Activated T-cell treated with anti-CD3 and anti-CD28 coated beads, Interleukin-2, amount 50 U/mL, for 4 hours (primary cell): ENCODE data around the gene CHRDL2. TPM values are rescaled to one million over a fixed set of nuclear protein-coding genes. Genes with fewer than 3 reads are reported as not detected.

ENCODE experiments used
- ATAC-seq, 2 donors: fragments of 200-7000 bp; cut with Tn5 transposase; one replicate each; pipeline ENCODE4 v1.10.0; 2021
- DNase-seq: peaks from one replicate; pipeline ENCODE4 v3.0.0-alpha.2; 2020
- H3K27me3 Mint-ChIP-seq: one replicate; pipeline ENCODE4 v1.8.0; 2021; ENCODE audit warnings: low read depth, mixed read lengths
- H3K36me3 Mint-ChIP-seq: one replicate; pipeline ENCODE4 v1.8.0; 2022; ENCODE audit warnings: mixed read lengths; ENCODE audit not compliant: insufficient read depth
- H3K4me1 Mint-ChIP-seq: one replicate; pipeline ENCODE4 v1.8.0; 2021; ENCODE audit warnings: low read depth, mixed read lengths
- H3K4me3 Mint-ChIP-seq: one replicate; pipeline ENCODE4 v1.8.0; 2021; ENCODE audit warnings: mild to moderate bottlenecking, moderate library complexity, mixed read lengths
- H3K9me3 Mint-ChIP-seq: one replicate; pipeline ENCODE4 v1.8.0; 2021; ENCODE audit warnings: mixed read lengths
- total RNA-seq, 3 donors: library from RNA; stranded (reverse); gene quantifications; one replicate each; pipeline ENCODE4 v1.2.1, GENCODE V29; 2021

CHRDL2 gene
- total RNA-seq, 3 donors from 2014 or later, result not detected

DNA sequence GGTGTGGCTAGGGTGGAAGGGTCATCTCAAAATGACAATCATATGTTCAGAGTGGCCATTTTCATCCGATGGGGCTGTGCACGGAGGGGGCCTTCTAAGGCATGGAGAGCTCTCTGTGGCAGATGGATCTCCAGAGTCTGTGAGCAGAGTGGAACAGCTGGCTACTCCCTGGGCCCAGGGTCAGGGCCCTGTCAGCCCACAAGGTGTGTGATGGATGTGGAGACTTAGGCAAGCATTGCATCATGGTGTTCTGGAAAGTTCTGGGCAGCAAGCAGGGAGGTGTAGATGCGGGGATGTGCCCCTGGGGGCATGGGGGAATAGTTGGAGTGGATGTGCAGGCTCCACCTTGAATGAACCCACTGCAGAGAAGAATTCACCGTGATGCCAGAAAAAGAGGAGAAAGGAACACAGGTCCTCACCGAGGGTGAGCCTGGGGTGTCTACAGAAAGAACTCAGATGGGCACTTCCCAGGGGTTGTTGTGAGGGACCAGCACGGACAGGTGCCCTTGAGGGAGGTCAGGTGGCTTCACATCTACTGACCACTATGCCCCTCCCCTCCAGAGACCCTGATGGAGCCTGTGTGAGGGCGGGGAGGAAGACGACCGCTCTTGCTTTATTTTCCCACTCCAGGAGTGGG, 51.1 kb downstream of the CHRDL2 start:
- Mint-ChIP-seq H3K36me3 (no peaks in the 10 kb centered on the region), H3K4me3 (no peak overlapping the region), H3K4me1 (peaks cover 3% of the 10 kb centered on the region), H3K9me3 (no peaks in the 10 kb centered on the region), H3K27me3 (peaks cover 33% of the 10 kb centered on the region)
- no peak for ATAC-seq
- DNase-seq, result no peak

- ATAC-seq (no peak), DNase-seq (no peak)
- peaks cover 33% of the 10 kb centered on the region for H3K27me3 Mint-ChIP-seq
- H3K36me3 Mint-ChIP-seq, result no peaks in the 10 kb centered on the region
- H3K4me1 Mint-ChIP-seq, result peaks cover 3% of the 10 kb centered on the region
- H3K9me3 Mint-ChIP-seq, result no peaks in the 10 kb centered on the region
- no peak overlapping the region for H3K4me3 Mint-ChIP-seq
Measured at GRCh38 chr11:74679513-74679865, 51.7 kb downstream of the CHRDL2 start.

DNA sequence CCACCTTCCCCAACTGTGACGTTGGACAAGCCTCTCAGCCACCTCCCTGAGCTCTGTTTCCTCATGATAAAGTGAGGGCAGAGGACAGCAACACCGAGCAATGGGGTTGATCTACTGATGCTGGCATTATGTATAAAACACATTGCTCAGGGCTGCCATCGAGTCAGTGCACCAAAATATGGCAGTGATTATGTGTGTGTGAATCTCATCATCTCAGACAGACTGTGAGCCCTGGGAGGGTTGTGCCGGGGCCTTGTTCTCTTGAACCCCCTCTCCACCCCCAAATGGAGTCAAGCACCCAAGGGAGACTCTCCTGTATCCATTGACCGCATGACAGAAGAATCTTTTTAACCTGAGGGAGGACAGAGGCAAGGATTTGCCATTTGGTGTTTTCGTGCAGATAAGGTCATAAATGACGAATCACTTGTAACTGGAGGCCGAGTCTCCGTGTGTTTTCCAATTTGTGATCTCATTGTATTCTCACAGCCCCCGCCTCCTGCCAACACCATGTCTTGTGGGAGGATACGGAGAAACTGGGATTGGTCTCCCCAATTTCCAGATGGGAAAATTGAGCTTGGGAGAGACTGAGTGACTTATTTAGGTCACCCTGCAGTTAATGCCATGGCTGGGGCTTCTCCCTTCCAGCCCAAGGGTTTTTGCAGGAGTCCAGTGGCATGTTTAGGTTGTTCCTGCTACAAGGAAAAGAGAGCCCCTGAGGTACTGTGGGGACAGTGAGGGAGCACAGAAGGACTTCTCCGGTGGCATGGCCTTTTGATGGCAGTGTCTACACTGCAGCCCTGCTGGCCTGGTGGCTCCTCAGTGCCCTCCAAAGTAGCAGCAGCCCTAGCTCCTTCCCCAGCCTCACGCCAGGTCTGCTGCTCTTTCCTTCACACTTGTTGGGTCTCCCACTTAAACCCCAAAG, 52.4 kb downstream of the CHRDL2 start:
- Mint-ChIP-seq H3K27me3 (peaks cover 27% of the 10 kb centered on the region), H3K36me3 (no peaks in the 10 kb centered on the region), H3K4me1 (peaks cover 3% of the 10 kb centered on the region), H3K4me3 (no peak overlapping the region), H3K9me3 (no peaks in the 10 kb centered on the region)
- no peak for ATAC-seq
- no peak for DNase-seq

DNA sequence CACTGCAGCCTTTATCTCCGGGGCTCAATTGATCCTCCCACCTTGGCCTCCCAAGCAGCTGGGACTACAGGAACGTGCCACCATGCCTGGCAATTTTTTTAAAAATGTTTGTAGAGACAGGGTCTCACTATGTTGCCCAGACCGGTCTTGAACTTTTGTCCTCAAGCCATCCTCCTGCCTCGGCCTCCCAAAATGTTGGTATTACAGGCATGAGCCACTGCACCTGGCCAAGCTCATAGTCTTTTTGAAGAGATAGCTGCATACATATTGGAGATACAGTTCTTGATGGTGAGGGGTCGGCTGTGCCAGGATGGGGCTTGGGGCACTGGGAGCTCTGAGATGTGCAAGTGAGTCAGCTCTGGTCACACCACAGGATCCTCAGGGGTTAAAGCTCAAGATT, 53.2 kb downstream of the CHRDL2 start:
- DNase-seq (no peak), ATAC-seq (no peak)
- no peaks in the 10 kb centered on the region for H3K9me3 Mint-ChIP-seq
- peaks cover 24% of the 10 kb centered on the region for H3K27me3 Mint-ChIP-seq
- H3K4me1 Mint-ChIP-seq, result peaks cover 2% of the 10 kb centered on the region
- no peak overlapping the region for H3K4me3 Mint-ChIP-seq
- no peaks in the 10 kb centered on the region for H3K36me3 Mint-ChIP-seq

GRCh38 chr11:74677131-74677530, 54.1 kb downstream of the CHRDL2 start:
- H3K4me1 Mint-ChIP-seq, result no peaks in the 10 kb centered on the region
- no peaks in the 10 kb centered on the region for H3K9me3 Mint-ChIP-seq
- no peak for ATAC-seq
- peaks cover 15% of the 10 kb centered on the region for H3K27me3 Mint-ChIP-seq
- DNase-seq, result no peak
- no peaks in the 10 kb centered on the region for H3K36me3 Mint-ChIP-seq
- no peak overlapping the region for H3K4me3 Mint-ChIP-seq

DNA sequence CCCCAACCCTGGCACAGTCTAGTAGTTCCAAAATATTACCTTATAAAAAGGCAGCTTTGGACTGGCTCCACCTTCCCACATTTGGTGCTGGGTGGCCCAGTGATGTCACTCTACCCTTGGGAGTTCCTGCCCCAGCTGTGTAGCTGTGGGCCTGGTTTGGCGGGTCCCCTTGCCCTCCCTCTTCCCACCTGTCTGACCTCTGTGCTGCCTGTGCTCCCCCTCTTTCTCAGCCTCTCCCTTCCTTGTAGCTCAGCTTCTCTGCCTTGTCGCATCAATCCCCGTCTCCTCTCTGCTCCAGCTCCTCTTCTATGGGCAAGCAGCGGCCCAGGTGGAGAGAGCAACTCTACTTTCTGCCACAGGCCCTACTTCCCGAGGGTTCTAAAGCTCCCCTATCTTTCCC, 54.6 kb downstream of the CHRDL2 start:
- ATAC-seq (no peak), DNase-seq (no peak)
- H3K9me3 Mint-ChIP-seq, result no peaks in the 10 kb centered on the region
- no peak overlapping the region for H3K4me3 Mint-ChIP-seq
- peaks cover 9% of the 10 kb centered on the region for H3K27me3 Mint-ChIP-seq
- no peaks in the 10 kb centered on the region for H3K36me3 Mint-ChIP-seq
- H3K4me1 Mint-ChIP-seq, result no peaks in the 10 kb centered on the region

GRCh38 chr11:74675761-74676160, 55.5 kb downstream of the CHRDL2 start:
- Mint-ChIP-seq H3K27me3 (peaks cover 5% of the 10 kb centered on the region), H3K9me3 (no peaks in the 10 kb centered on the region), H3K36me3 (no peaks in the 10 kb centered on the region), H3K4me1 (no peaks in the 10 kb centered on the region), H3K4me3 (no peak overlapping the region)
- no peak for ATAC-seq
- DNase-seq, result no peak

GRCh38 chr11:74673693-74674360, 57.4 kb downstream of the CHRDL2 start:
- no peaks in the 10 kb centered on the region for H3K9me3 Mint-ChIP-seq
- H3K4me1 Mint-ChIP-seq, result no peaks in the 10 kb centered on the region
- no peak for ATAC-seq
- no peaks in the 10 kb centered on the region for H3K36me3 Mint-ChIP-seq
- H3K27me3 Mint-ChIP-seq, result no peaks in the 10 kb centered on the region
- no peak for DNase-seq
- no peak overlapping the region for H3K4me3 Mint-ChIP-seq

DNA sequence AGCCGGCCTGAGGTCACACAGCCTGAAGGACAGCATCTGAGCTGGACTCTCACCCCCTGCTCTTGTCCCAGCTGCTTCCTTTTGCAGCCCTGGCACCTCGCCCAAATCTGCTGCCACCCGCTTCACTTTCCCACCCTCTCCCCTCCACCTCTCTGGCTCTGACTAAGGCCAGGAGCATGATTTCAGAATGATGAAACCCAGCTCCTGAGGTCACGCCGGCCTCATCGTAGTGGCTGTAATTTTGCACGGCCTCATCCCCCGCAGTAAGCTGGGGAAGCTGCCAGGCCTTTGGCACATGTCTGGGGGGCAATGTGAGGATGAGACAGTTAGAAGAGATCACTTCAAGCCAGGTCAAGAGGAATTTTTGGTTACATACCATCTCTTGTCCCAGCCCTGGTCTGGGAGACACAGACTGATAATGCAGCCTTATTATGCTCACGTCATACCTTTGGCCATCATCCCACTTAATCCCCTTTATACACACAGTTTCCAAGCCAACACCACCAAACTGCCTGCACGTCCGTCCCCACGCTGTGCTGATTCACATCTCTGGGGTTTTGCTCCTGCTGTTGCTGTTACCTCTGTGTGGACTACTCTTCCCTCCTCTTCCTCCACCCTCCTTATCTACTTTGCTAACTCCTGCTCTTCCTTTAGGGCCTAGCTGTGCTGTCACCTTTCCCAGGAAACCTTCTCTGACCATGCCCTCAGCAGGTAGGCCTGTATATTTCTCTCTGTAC, 58.1 kb downstream of the CHRDL2 start:
- Mint-ChIP-seq H3K4me1 (no peaks in the 10 kb centered on the region), H3K36me3 (no peaks in the 10 kb centered on the region), H3K27me3 (no peaks in the 10 kb centered on the region), H3K4me3 (no peak overlapping the region), H3K9me3 (no peaks in the 10 kb centered on the region)
- no peak for DNase-seq
- ATAC-seq, result no peak

GRCh38 chr11:74672332-74672955, 58.8 kb downstream of the CHRDL2 start:
- no peak for ATAC-seq
- no peak for DNase-seq
- no peaks in the 10 kb centered on the region for H3K9me3 Mint-ChIP-seq

DNA sequence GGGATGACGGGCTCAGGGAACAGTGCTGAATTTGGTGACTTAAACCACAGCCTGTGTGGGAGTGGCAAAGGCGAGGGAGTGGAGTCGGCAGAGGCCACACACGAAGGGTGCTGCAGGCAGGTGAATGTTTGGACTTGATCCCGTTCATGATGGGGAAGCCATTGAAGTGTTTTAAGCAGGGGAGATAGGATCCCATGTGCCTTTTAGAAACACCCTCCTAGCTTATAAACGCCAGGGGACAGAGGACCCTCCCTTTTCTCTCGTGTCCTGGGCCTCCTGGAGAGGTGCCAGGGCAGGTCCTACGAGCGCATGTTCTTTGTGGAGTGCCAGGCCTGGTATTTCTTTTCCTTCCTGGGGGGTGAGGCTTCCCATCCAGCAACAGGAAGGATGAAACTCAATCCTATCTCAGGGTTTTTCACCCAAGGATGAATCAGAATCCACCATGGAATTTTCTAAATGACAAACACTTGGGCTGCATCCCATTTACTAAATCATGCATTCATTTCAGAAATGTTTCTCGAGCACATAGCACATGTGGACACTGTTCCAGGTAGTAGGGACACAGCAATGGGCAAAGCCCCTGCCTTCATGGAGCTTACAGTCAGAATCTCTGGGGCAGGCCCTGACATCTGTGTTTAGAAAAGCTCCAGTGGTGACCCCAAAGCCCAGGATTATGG, 59.6 kb downstream of the CHRDL2 start:
- Mint-ChIP-seq H3K9me3 (no peaks in the 10 kb centered on the region), H3K4me1 (no peaks in the 10 kb centered on the region), H3K36me3 (no peaks in the 10 kb centered on the region), H3K27me3 (no peaks in the 10 kb centered on the region), H3K4me3 (no peak overlapping the region)
- DNase-seq (no peak), ATAC-seq (no peak)

More at GRCh38 chr11:74672332-74672955, 58.8 kb downstream of the CHRDL2 start:
- Mint-ChIP-seq H3K36me3 (no peaks in the 10 kb centered on the region), H3K4me1 (no peaks in the 10 kb centered on the region), H3K27me3 (no peaks in the 10 kb centered on the region), H3K4me3 (no peak overlapping the region)

DNA sequence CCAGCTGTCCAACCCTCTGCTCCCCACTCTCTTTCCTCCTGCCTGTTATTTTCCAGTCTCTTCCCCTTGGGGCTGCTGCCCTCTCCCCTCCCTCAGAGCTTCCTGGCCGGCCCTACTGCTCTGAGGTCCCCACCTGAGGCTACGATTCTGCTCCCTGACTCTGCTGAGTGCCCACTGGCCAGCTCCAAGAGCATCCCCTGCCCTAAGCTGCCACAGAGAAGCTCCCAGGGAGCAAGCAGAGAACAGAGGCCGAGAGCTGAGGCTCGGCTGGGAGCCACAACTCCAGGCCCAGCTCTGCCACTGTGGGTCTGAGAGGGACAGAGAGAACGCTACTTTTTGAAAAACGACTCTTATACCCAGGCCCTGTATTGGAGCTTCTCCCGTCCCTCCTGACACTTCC, 61.1 kb downstream of the CHRDL2 start:
- Mint-ChIP-seq H3K4me3 (no peak overlapping the region), H3K9me3 (no peaks in the 10 kb centered on the region), H3K27me3 (no peaks in the 10 kb centered on the region), H3K4me1 (no peaks in the 10 kb centered on the region), H3K36me3 (no peaks in the 10 kb centered on the region)
- DNase-seq (no peak), ATAC-seq (no peak)
